ENCODE data around the gene MRPL11.
A peak's percentile ranks its signal among the peaks of the same experiment; 100 is the strongest.

Gene MRPL11

GRCh38 chr11:66388780-66389386 is 49.8 kb downstream of the MRPL11 start:
- DNase-seq (ENCODE audit: low read depth in 2 of 2), result peak; percentile 24 to 66

- DNase-seq (ENCODE audit: low read depth in 2 of 2), result peak; percentile 58 to 88
Observed at GRCh38 chr11:66386171-66387069, 52.2 kb downstream of the MRPL11 start.

Data from stimulated activated CD4-positive, alpha-beta T cell treated with anti-CD3 and anti-CD28 coated beads, Interleukin-12 subunit alpha, Interleukin-12 subunit beta, amount 100 ng/mL, for 24 hours (primary cell).